ENCODE results near the gene ATP2C1. TPM values are rescaled to one million over a fixed set of nuclear protein-coding genes. Genes with fewer than 3 reads are reported as not detected.
A peak's percentile ranks its signal among the peaks of the same experiment; 100 is the strongest.

The ATP2C1 gene
- total and polyA plus RNA-seq, 9 of the 15 experiments (the other 6 are each of a cell fraction or from before 2014, with no cell fraction given) = 10.0 to 53.5 (median 27.9) TPM

DNA sequence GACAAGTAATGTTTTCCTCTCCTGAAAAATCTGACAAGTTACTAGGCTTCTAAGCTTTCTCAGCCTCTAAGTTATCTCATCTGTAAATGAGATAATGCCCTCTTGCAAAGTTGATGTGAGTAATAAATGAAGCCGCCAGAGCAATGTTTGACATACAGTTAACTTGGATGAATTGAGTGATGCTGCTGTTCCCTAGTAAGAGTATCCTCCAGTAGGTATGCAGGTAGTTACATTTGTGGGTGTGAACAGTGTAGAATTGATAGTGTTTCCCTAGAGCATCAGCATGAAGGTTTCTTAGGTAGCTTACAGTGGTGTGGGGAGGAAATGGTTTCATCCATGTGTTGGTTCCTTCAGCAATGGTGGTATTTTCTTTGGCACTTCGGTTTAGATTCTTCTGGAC, 3.4 kb downstream of the ATP2C1 start:
- intact Hi-C loops (cut with micrococcal nuclease) (loop anchor here (10.0 kb wide), 1 partner anchor 127 kb away; the partner anchor contains the start of genes ASTE1 and NEK11), in situ Hi-C loops (cut with MboI) (no loop called here)
- ChIA-PET CTCF (ENCODE audit: low intra/inter-chr PET ratio) (no interaction called here), POLR2A (interaction anchor here (1.0 kb wide), 1 partner anchor 9 kb away, joined by 3 read pairs; no protein-coding TSS in a partner anchor)
- no peaks in the 10 kb centered on the region for H3K27me3 ChIP-seq (ENCODE audit: control insufficient read depth in 2 of 2, insufficient read depth in 2 of 2, low read length in 2 of 2)
- H3K36me3 ChIP-seq (ENCODE audit: control insufficient read depth, insufficient read depth, low read length) = no peaks in the 10 kb centered on the region
- DNase-seq (ENCODE audit: extremely low read depth in 1 of 4, low spot score in 3 of 4) (no peak), FAIRE-seq (no peak), ATAC-seq (no peak)
- H3K79me2 ChIP-seq (ENCODE audit: control insufficient read depth, insufficient read depth, low read length) = peaks cover 90% of the 10 kb centered on the region
- no peaks in the 10 kb centered on the region for H3K9me3 ChIP-seq (replicated peaks; ENCODE audit: control insufficient read depth, insufficient read depth, low read depth, low read length)
- peaks cover 8% of the 10 kb centered on the region in 2 experiments; a peak in 3 of 5 replicates for H3K4me1 ChIP-seq (replicated peaks in 1 of 2; ENCODE audit: control insufficient read depth in 2 of 2, insufficient read depth in 2 of 2, low read length in 2 of 2)
- peaks cover 16% of the 10 kb centered on the region; the same call in 1 of the 2 replicates for H4K20me1 ChIP-seq (replicated peaks; ENCODE audit: control insufficient read depth, insufficient read depth, low read length)
- H3K4me2 ChIP-seq (ENCODE audit: insufficient read depth, low read length) = no peak overlapping the region
- TF ChIP-seq SAP30 (IDR thresholded peaks at IDR 0.05; ENCODE audit: borderline replicate concordance, insufficient read depth, low read depth, low read length, poor library complexity, severe bottlenecking) = no peak
- TF ChIP-seq, protein P1, sequence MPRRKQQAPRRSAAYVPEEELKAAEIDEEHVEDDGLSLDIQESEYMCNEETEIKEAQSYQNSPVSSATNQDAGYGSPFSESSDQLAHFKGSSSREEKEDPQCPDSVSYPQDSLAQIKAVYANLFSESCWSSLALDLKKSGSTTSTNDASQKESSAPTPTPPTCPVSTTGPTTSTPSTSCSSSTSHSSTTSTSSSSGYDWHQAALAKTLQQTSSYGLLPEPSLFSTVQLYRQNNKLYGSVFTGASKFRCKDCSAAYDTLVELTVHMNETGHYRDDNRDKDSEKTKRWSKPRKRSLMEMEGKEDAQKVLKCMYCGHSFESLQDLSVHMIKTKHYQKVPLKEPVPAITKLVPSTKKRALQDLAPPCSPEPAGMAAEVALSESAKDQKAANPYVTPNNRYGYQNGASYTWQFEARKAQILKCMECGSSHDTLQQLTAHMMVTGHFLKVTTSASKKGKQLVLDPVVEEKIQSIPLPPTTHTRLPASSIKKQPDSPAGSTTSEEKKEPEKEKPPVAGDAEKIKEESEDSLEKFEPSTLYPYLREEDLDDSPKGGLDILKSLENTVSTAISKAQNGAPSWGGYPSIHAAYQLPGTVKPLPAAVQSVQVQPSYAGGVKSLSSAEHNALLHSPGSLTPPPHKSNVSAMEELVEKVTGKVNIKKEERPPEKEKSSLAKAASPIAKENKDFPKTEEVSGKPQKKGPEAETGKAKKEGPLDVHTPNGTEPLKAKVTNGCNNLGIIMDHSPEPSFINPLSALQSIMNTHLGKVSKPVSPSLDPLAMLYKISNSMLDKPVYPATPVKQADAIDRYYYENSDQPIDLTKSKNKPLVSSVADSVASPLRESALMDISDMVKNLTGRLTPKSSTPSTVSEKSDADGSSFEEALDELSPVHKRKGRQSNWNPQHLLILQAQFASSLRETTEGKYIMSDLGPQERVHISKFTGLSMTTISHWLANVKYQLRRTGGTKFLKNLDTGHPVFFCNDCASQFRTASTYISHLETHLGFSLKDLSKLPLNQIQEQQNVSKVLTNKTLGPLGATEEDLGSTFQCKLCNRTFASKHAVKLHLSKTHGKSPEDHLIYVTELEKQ (CRISPR knock-in tag; IDR thresholded peaks at IDR 0.05) = no peak
- no peak for TF ChIP-seq MEF2D (tag; conservative IDR thresholded peaks at IDR 0.05; ENCODE audit: low read depth)
- TF ChIP-seq ARID1B (IDR thresholded peaks at IDR 0.05) = no peak
- no peak for TF ChIP-seq SREBF2 (CRISPR knock-in tag; IDR thresholded peaks at IDR 0.05)
- no peak for TF ChIP-seq MAFF (IDR thresholded peaks at IDR 0.05; ENCODE audit: low read length)
- TF ChIP-seq ZNF431 (CRISPR knock-in tag; IDR thresholded peaks at IDR 0.05) = no peak
- no peak for TF ChIP-seq ZNF695 (CRISPR knock-in tag; IDR thresholded peaks at IDR 0.05)
- no peak overlapping the region for H3K27ac ChIP-seq (ENCODE audit: extremely low read depth, low read depth, low read length)
- peaks cover 2% of the 10 kb centered on the region for H3K9me1 ChIP-seq (ENCODE audit: control insufficient read depth, insufficient read depth, low read length)
- no peak overlapping the region for H3K4me3 ChIP-seq
- H3K9ac ChIP-seq (ENCODE audit: insufficient read depth in 1 of 2, low read depth in 2 of 2, low read length in 2 of 2) = peak overlapping the region in 1 of 2 experiments; percentile 32; a peak in 1 of 4 replicates
- WGBS (ENCODE audit: insufficient coverage, low coverage, missing lambda C conversion rate) = 21% methylated on average over 1 of the region's 2 CpGs
- no peak overlapping the region for H2AFZ ChIP-seq (ENCODE audit: low read depth, low read length)
- no TSS peak for BruUV-seq (replicated peaks)
